GM12801 (cell line): Measurements from ENCODE around the gene COL9A1.

Experiments used
- CTCF ChIP-seq: IDR thresholded peaks from one replicate; pipeline ENCODE4 v1.5.1; 2011; ENCODE audit warnings: control low read depth; ENCODE audit not compliant: insufficient read length; ENCODE audit errors: extremely low read depth

Gene COL9A1

GRCh38 chr6:70282919-70283461 lies 19.9 kb downstream of the COL9A1 start:
- TF ChIP-seq CTCF: no peak

GRCh38 chr6:70282312-70282918 lies 20.5 kb downstream of the COL9A1 start:
- no peak for TF ChIP-seq CTCF

- TF ChIP-seq CTCF: no peak
These were observed 21.0 kb downstream of the COL9A1 start for GRCh38 chr6:70281923-70282311.

- TF ChIP-seq CTCF: no peak
These were observed 22.5 kb downstream of the COL9A1 start for GRCh38 chr6:70280400-70280853.

- no peak for TF ChIP-seq CTCF
These were observed 25.4 kb downstream of the COL9A1 start for GRCh38 chr6:70277470-70277869.

- no peak for TF ChIP-seq CTCF
These were observed 28.5 kb downstream of the COL9A1 start for GRCh38 chr6:70274338-70274737.

GRCh38 chr6:70272071-70272470 lies 30.8 kb downstream of the COL9A1 start:
- no peak for TF ChIP-seq CTCF
